Measurements from ENCODE around the gene OR6C75.

The OR6C75 gene

DNA sequence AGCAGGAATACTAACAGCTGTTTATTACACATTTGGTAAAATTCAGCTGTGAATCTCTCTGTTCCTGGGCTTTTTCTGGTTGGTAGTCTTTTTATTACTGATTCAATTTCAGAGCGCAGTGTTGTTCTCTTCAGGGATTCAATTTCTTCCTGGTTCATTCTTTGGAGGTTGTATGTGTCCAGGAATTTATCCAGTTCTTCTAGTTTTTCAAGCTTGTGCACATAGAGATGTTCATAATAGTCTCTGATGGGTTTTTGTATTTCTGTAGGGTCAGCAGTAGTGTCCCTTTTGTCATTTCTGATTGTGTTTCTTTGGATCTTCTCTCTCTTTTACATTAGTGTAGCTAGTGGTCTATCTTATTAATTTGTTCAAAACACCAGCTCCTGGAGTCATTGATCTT, 54.2 kb downstream of the OR6C75 start:
- no peak overlapping the region for H3K4me3 ChIP-seq (ENCODE audit: low read depth, low read length)
- TF ChIP-seq, protein P1, sequence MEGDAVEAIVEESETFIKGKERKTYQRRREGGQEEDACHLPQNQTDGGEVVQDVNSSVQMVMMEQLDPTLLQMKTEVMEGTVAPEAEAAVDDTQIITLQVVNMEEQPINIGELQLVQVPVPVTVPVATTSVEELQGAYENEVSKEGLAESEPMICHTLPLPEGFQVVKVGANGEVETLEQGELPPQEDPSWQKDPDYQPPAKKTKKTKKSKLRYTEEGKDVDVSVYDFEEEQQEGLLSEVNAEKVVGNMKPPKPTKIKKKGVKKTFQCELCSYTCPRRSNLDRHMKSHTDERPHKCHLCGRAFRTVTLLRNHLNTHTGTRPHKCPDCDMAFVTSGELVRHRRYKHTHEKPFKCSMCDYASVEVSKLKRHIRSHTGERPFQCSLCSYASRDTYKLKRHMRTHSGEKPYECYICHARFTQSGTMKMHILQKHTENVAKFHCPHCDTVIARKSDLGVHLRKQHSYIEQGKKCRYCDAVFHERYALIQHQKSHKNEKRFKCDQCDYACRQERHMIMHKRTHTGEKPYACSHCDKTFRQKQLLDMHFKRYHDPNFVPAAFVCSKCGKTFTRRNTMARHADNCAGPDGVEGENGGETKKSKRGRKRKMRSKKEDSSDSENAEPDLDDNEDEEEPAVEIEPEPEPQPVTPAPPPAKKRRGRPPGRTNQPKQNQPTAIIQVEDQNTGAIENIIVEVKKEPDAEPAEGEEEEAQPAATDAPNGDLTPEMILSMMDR (IDR thresholded peaks at IDR 0.05; ENCODE audit: borderline replicate concordance, insufficient read depth, low read depth, low read length) = no peak
